HG03565 (cell line): ENCODE data around the gene RNF13.
"Not testable (repeated sequence)": the region's sequence is repeated elsewhere in the genome, so short reads cannot be mapped to it uniquely, and the experiment has no call there.

Experiments
- ATAC-seq: cut with Tn5 transposase; IDR thresholded peaks from one replicate; pipeline ENCODE4 v1.9.1; 2021; ENCODE audit warnings: mild to moderate bottlenecking, moderate library complexity; ENCODE audit not compliant: unreplicated experiment

RNF13 gene

GRCh38 chr3:149947231-149947630 lies 134.2 kb downstream of the RNF13 start:
- ATAC-seq, result no peak

- ATAC-seq, result no peak
Observed at GRCh38 chr3:149949181-149949580, 136.2 kb downstream of the RNF13 start.

GRCh38 chr3:149954812-149955211 lies 141.8 kb downstream of the RNF13 start:
- ATAC-seq, result no peak

GRCh38 chr3:149955449-149955848 lies 142.4 kb downstream of the RNF13 start:
- ATAC-seq, result no peak

- no peak for ATAC-seq
Observed at GRCh38 chr3:149957361-149958125, 144.5 kb downstream of the RNF13 start.

- no peak for ATAC-seq
Observed at GRCh38 chr3:149958171-149958796, 145.3 kb downstream of the RNF13 start.

- ATAC-seq, result no peak
Observed at GRCh38 chr3:149959443-149959842, 146.4 kb downstream of the RNF13 start.

GRCh38 chr3:149963485-149963884 lies 150.5 kb downstream of the RNF13 start:
- no peak for ATAC-seq

- no peak for ATAC-seq
Observed at GRCh38 chr3:149964291-149964690, 151.3 kb downstream of the RNF13 start.

- no peak for ATAC-seq
Observed at GRCh38 chr3:149965278-149965677, 152.3 kb downstream of the RNF13 start.

GRCh38 chr3:149967086-149967685 lies 154.2 kb downstream of the RNF13 start:
- no peak for ATAC-seq

GRCh38 chr3:149968216-149968615 lies 155.2 kb downstream of the RNF13 start:
- no peak for ATAC-seq

- no peak for ATAC-seq
Observed at GRCh38 chr3:149969110-149969939, 156.3 kb downstream of the RNF13 start.

GRCh38 chr3:149969940-149970715 lies 157.1 kb downstream of the RNF13 start:
- peak; percentile 45 for ATAC-seq

GRCh38 chr3:149970716-149971402 lies 157.8 kb downstream of the RNF13 start, which contains the start of gene PFN2:
Gene PFN2, minus strand, starts transcription at chr3:149970895. Its CDS starts 39 bp downstream, at chr3:149970856.
- no peak for ATAC-seq

GRCh38 chr3:149971403-149972075 lies 158.5 kb downstream of the RNF13 start:
- ATAC-seq, result no peak

GRCh38 chr3:149975919-149976318 lies 162.9 kb downstream of the RNF13 start:
- ATAC-seq, result no peak

GRCh38 chr3:149977386-149977785 lies 164.4 kb downstream of the RNF13 start:
- no peak for ATAC-seq

GRCh38 chr3:149981979-149982378 lies 169.0 kb downstream of the RNF13 start:
- ATAC-seq, result not testable (repeated sequence)
